Aorta (tissue), 5 donors: ENCODE data around the gene KCNJ10. TPM values are rescaled to one million over a fixed set of nuclear protein-coding genes. Genes with fewer than 3 reads are reported as not detected.

Source experiments
- ATAC-seq: fragments of 200-7000 bp; cut with Tn5 transposase; one replicate; pipeline ENCODE4 v1.9.1; 2022; ENCODE audit warnings: moderate library complexity; ENCODE audit not compliant: low FRiP score
- DNase-seq, 2 donors: peaks; one replicate each; pipeline ENCODE4 v3.0.0-alpha.2; 2020
- H3K27ac ChIP-seq, 2 donors: one replicate each; pipeline ENCODE4 v1.5.1; 2013; ENCODE audit warnings: low read length in 2 of 2, mild to moderate bottlenecking in 2 of 2, moderate library complexity in 2 of 2, control low read depth in 1 of 2, inconsistent platforms in 1 of 2, low read depth in 1 of 2
- H3K27me3 ChIP-seq, 2 donors: one replicate each; pipeline ENCODE4 v1.6.1; 2013; ENCODE audit warnings: control low read depth in 1 of 2, low read length in 1 of 2, mild to moderate bottlenecking in 1 of 2, moderate library complexity in 1 of 2; ENCODE audit not compliant: insufficient read depth in 2 of 2, control insufficient read depth in 1 of 2
- H3K36me3 ChIP-seq, 2 donors: one replicate each; pipeline ENCODE4 v1.6.1; 2013; ENCODE audit warnings: control low read depth in 1 of 2, low read length in 1 of 2, mild to moderate bottlenecking in 1 of 2; ENCODE audit not compliant: insufficient read depth in 2 of 2, control insufficient read depth in 1 of 2
- H3K4me1 ChIP-seq, 2 donors: one replicate each; pipeline ENCODE4 v1.6.1; 2013; ENCODE audit warnings: low read length in 2 of 2, control low read depth in 1 of 2, mild to moderate bottlenecking in 1 of 2, moderate library complexity in 1 of 2; ENCODE audit not compliant: insufficient read depth in 2 of 2, control insufficient read depth in 1 of 2
- H3K4me3 ChIP-seq, 2 donors: one replicate each; pipeline ENCODE4 v1.5.1; 2013; ENCODE audit warnings: low read length in 2 of 2, control low read depth in 1 of 2, mild to moderate bottlenecking in 1 of 2
- H3K9me3 ChIP-seq: one replicate; pipeline ENCODE4 v1.6.1; 2013; ENCODE audit warnings: mild to moderate bottlenecking, low read length; ENCODE audit not compliant: control insufficient read depth
- WGBS, 2 donors: extraction: QIAGEN DNeasy Blood & Tissue Kit; methylation state at CpG; one replicate each; pipeline ENCODE4 v1.1.7; 2013; 5-methylcytosine and 5-hydroxymethylcytosine counted together
- intact Hi-C, 2 donors: fragments of 100-400 bp; cut with DNase I; formaldehyde crosslinking; loops; one replicate each; pipeline versions ENCODE4 v1.14.2 to v1.15.0; 2022
- polyA plus RNA-seq, 2 donors: library from polyadenylated mRNA; stranded (reverse); fragments of 200-250 nt; gene quantifications; one replicate each; pipeline ENCODE4 v1.2.3, GENCODE V29; 2013
- total RNA-seq, 2 donors: library from RNA; stranded (reverse); fragmentation: NEBNext Ultra II Directional; extraction: Animal tissue kit (Norgen Biotek cat#: 25700); gene quantifications; one replicate each; pipeline ENCODE4 v1.2.1, GENCODE V29; 2021
- donor health status: healthy with polysubstance abuse.
- donor health status: Bipolar disorder and iron deficiency.
- donor health status: DM: no; HTN: no; CAD: no.
- donor health status: DM: no; HTN: no; CAD: no.
- donor health status: DM: yes; HTN: yes; CAD: no.

Gene KCNJ10
- total and polyA plus RNA-seq, 4 donors = 0.10 to 0.63 (median 0.24) TPM; not detected in 1

GRCh38 chr1:160076295-160076694 lies 6.3 kb upstream of the KCNJ10 start:
- Histone ChIP-seq H3K9me3 (no peaks in the 10 kb centered on the region), H3K4me1 (no peaks in the 10 kb centered on the region), H3K36me3 (no peaks in the 10 kb centered on the region), H3K27ac (no peak overlapping the region), H3K4me3 (no peak overlapping the region), H3K27me3 (no peaks in the 10 kb centered on the region)
- 79% methylated on average over 3 of the region's 3 CpGs for WGBS, 2 donors
- ATAC-seq (no peak), DNase-seq (no peak)
- intact Hi-C loops = no loop called here

GRCh38 chr1:160075836-160076235 lies 5.9 kb upstream of the KCNJ10 start:
- Histone ChIP-seq H3K4me1 (no peaks in the 10 kb centered on the region), H3K27ac (no peak overlapping the region), H3K9me3 (no peaks in the 10 kb centered on the region), H3K27me3 (no peaks in the 10 kb centered on the region), H3K36me3 (no peaks in the 10 kb centered on the region), H3K4me3 (no peak overlapping the region)
- ATAC-seq = no peak
- 51 to 61% methylated on average over 2 of the region's 2 CpGs for WGBS, 2 donors
- intact Hi-C loops = no loop called here
- no peak for DNase-seq

GRCh38 chr1:160074865-160075264 lies 4.9 kb upstream of the KCNJ10 start:
- ATAC-seq = no peak
- Histone ChIP-seq H3K9me3 (no peaks in the 10 kb centered on the region), H3K36me3 (no peaks in the 10 kb centered on the region), H3K4me3 (no peak overlapping the region), H3K4me1 (no peaks in the 10 kb centered on the region), H3K27ac (no peak overlapping the region), H3K27me3 (no peaks in the 10 kb centered on the region)
- 86 to 87% methylated on average over 4 of the region's 4 CpGs for WGBS, 2 donors
- DNase-seq = no peak
- intact Hi-C loops = no loop called here

- 91 to 92% methylated on average over 5 of the region's 5 CpGs for WGBS, 2 donors
- ATAC-seq = no peak
Observed at GRCh38 chr1:160071289-160071688, 1.3 kb upstream of the KCNJ10 start.

GRCh38 chr1:160070243-160071163 lies 543 bp upstream of the KCNJ10 start:
- Histone ChIP-seq H3K4me1 (no peaks in the 10 kb centered on the region), H3K27ac (no peak overlapping the region), H3K9me3 (no peaks in the 10 kb centered on the region), H3K4me3 (peak overlapping the region; percentile 57), H3K36me3 (no peaks in the 10 kb centered on the region), H3K27me3 (no peaks in the 10 kb centered on the region)
- 1 to 2% methylated on average over 37 to 46 of the region's 46 CpGs for WGBS, 2 donors
- peak; percentile 89 to 94 for DNase-seq
- intact Hi-C loops = no loop called here
- peak; percentile 92 for ATAC-seq

More at GRCh38 chr1:160071289-160071688, 1.3 kb upstream of the KCNJ10 start:
- H3K27ac ChIP-seq = no peak overlapping the region
- no peak for DNase-seq
- no peaks in the 10 kb centered on the region for H3K4me1 ChIP-seq
- H3K9me3 ChIP-seq = no peaks in the 10 kb centered on the region
- H3K4me3 ChIP-seq = no peak overlapping the region
- no peaks in the 10 kb centered on the region for H3K36me3 ChIP-seq
- H3K27me3 ChIP-seq = no peaks in the 10 kb centered on the region
- intact Hi-C loops = no loop called here

- Histone ChIP-seq H3K27ac (no peak overlapping the region), H3K36me3 (no peaks in the 10 kb centered on the region), H3K9me3 (no peaks in the 10 kb centered on the region), H3K4me1 (no peaks in the 10 kb centered on the region), H3K4me3 (no peak overlapping the region), H3K27me3 (no peaks in the 10 kb centered on the region)
- WGBS, 2 donors = 71 to 72% methylated on average over 5 of the region's 5 CpGs
- intact Hi-C loops = no loop called here
- DNase-seq (no peak), ATAC-seq (no peak)
Observed at GRCh38 chr1:160068225-160068624, 1.7 kb downstream of the KCNJ10 start.

- Histone ChIP-seq H3K36me3 (no peaks in the 10 kb centered on the region), H3K27ac (no peak overlapping the region), H3K4me1 (no peaks in the 10 kb centered on the region), H3K4me3 (no peak overlapping the region), H3K27me3 (no peaks in the 10 kb centered on the region), H3K9me3 (no peaks in the 10 kb centered on the region)
- intact Hi-C loops = no loop called here
- no peak for DNase-seq
- no peak for ATAC-seq
- 74 to 77% methylated on average over 6 of the region's 6 CpGs for WGBS, 2 donors
Observed at GRCh38 chr1:160066829-160067745, 2.9 kb downstream of the KCNJ10 start.

GRCh38 chr1:160064746-160065145 lies 5.2 kb downstream of the KCNJ10 start:
- WGBS, 2 donors = 72 to 73% methylated on average over 3 of the region's 3 CpGs
- intact Hi-C loops = no loop called here
- H3K9me3 ChIP-seq = no peaks in the 10 kb centered on the region
- no peak overlapping the region for H3K27ac ChIP-seq
- no peak overlapping the region for H3K4me3 ChIP-seq
- ATAC-seq (no peak), DNase-seq (no peak)
- H3K27me3 ChIP-seq = no peaks in the 10 kb centered on the region
- no peaks in the 10 kb centered on the region for H3K36me3 ChIP-seq
- H3K4me1 ChIP-seq = no peaks in the 10 kb centered on the region
